Measurements from ENCODE around the gene ZNF583.

GRCh38 chr19:56403261-56403660, 871 bp upstream of the ZNF583 start:
- no peak for TF ChIP-seq POLR2AphosphoS5 (IDR thresholded peaks at IDR 0.05)
- no peak for TF ChIP-seq CTCF (IDR thresholded peaks at IDR 0.05)

All from esophagus muscularis mucosa (tissue), 3 donors.